ENCODE data around the gene CCNY. TPM values are rescaled to one million over a fixed set of nuclear protein-coding genes. Genes with fewer than 3 reads are reported as not detected.

The CCNY gene
- polyA plus RNA-seq, 1 donor: 55.2 TPM

DNA sequence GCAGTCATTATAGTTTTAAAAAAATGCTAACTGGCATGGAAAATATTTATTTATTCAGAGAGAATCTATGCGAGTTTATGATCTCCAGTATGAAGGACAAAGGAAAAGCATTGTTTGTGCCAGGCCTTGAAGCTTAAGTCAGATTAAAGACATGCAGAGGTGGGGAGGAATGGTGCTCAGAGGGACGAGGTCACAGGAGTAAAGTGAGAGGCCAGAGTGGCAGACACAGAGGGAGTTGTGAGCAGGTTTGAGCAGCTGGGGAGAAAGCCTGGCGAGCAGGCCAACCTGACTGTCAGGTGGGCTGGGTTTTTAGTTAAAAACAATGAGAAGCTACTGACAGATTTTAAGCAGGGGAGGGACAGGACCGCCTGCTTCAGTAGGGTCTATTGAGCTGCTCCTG is 6.8 kb upstream of the CCNY start:
- H3K36me3 ChIP-seq (ENCODE audit: control insufficient read depth, insufficient read depth, low read length): peaks cover 6% of the 10 kb centered on the region
- no peak overlapping the region for H3K27ac ChIP-seq (ENCODE audit: low read length)
- H3K9me3 ChIP-seq (ENCODE audit: control insufficient read depth, low read depth, low read length): peaks cover 3% of the 10 kb centered on the region
- no peaks in the 10 kb centered on the region for H3K27me3 ChIP-seq (ENCODE audit: control insufficient read depth, insufficient read depth, low read length)
- DNase-seq: no peak
- no CpG with 5 or more reads among the region's 4 CpGs for whole genome bisulfite sequencing (ENCODE audit: insufficient coverage, low lambda C conversion rate)
- peaks cover 6% of the 10 kb centered on the region for H3K4me1 ChIP-seq (ENCODE audit: control insufficient read depth, insufficient read depth, low read length)
- no peak overlapping the region for H3K4me3 ChIP-seq (ENCODE audit: low read length)

DNA sequence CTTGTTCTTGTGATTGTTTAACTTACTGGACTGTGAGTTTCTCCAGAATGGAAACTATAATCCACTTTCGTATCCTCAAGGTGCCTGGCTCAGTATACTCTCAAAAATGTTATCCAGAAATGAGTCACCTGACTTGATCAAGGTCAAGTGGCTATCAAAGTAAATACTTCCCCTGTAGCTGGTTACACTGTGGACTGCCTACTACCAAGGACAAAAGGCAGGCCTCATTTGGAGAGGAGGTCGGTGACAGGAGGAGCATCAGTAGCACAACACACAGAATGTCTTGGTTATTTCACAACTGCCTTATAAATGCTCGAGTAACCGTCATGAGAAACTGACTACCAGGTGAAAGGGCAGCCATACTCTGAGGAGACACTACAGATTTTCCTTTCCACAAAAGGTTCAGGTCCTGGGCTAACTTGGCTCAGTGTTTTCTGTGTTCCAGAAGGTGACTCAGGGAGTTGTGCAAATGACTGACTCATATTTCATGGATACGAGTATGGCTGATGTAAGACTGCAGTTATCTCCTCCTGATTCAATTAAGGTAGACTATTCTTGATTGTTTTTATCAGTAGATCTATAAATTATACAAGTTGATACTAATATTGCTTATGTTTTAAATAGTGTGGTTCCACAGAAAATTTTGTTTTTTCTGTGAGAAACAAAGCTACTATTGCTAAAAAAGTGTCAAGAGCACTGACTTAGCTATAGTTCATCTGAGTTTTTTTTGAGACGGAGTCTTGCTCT is 4.2 kb upstream of the CCNY start:
- peak; percentile 50 to 61 for DNase-seq
- Histone ChIP-seq H3K4me1 (ENCODE audit: control insufficient read depth, insufficient read depth, low read length) (peaks cover 8% of the 10 kb centered on the region), H3K36me3 (ENCODE audit: control insufficient read depth, insufficient read depth, low read length) (peaks cover 6% of the 10 kb centered on the region), H3K4me3 (ENCODE audit: low read length) (no peak overlapping the region), H3K9me3 (ENCODE audit: control insufficient read depth, low read depth, low read length) (peaks cover 3% of the 10 kb centered on the region), H3K27me3 (ENCODE audit: control insufficient read depth, insufficient read depth, low read length) (no peaks in the 10 kb centered on the region), H3K27ac (ENCODE audit: low read length) (peak overlapping the region; percentile 50)
- no CpG with 5 or more reads among the region's 6 CpGs for WGBS (ENCODE audit: insufficient coverage, low lambda C conversion rate)

DNA sequence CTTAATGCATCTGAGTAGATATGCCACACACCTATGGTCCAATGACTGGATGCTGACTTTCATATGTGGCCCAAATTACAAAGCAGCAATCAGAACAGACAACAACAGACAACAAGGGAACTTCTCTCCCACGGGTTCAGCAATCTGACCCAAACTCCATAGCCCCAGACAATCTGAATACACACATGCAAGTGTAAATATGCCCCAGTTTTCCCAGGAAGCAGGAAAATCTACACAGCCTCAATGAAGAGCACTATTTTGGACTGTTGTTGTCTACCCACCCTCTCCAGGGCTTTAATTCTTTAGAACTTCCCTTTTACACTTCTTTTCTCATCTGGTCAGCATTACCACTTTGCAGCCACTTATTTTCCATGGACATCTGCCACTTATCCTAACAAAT is 2.0 kb upstream of the CCNY start:
- no peaks in the 10 kb centered on the region for H3K27me3 ChIP-seq (ENCODE audit: control insufficient read depth, insufficient read depth, low read length)
- H3K4me1 ChIP-seq (ENCODE audit: control insufficient read depth, insufficient read depth, low read length): peaks cover 16% of the 10 kb centered on the region
- H3K9me3 ChIP-seq (ENCODE audit: control insufficient read depth, low read depth, low read length): peaks cover 7% of the 10 kb centered on the region
- no peak overlapping the region for H3K27ac ChIP-seq (ENCODE audit: low read length)
- no peak for DNase-seq
- no peak overlapping the region for H3K4me3 ChIP-seq (ENCODE audit: low read length)
- no CpG with 5 or more reads among the region's 1 CpG for WGBS (ENCODE audit: insufficient coverage, low lambda C conversion rate)
- peaks cover 6% of the 10 kb centered on the region for H3K36me3 ChIP-seq (ENCODE audit: control insufficient read depth, insufficient read depth, low read length)

GRCh38 chr10:35335133-35336083 is 901 bp upstream of the CCNY start:
- peak in 1 of 2 donors; percentile 41 for DNase-seq
- Histone ChIP-seq H3K4me1 (ENCODE audit: control insufficient read depth, insufficient read depth, low read length) (peaks cover 16% of the 10 kb centered on the region), H3K4me3 (ENCODE audit: low read length) (peak overlapping the region; percentile 92)

GRCh38 chr10:35336921-35337823 is 863 bp downstream of the CCNY start:
- H3K4me3 ChIP-seq (ENCODE audit: low read length): peak overlapping the region; percentile 80
- H3K4me1 ChIP-seq (ENCODE audit: control insufficient read depth, insufficient read depth, low read length): peaks cover 16% of the 10 kb centered on the region
- H3K36me3 ChIP-seq (ENCODE audit: control insufficient read depth, insufficient read depth, low read length): peaks cover 6% of the 10 kb centered on the region
- DNase-seq: peak in 1 of 2 donors; percentile 59
- no CpG with 5 or more reads among the region's 88 CpGs for WGBS (ENCODE audit: insufficient coverage, low lambda C conversion rate)
- no peak overlapping the region for H3K27ac ChIP-seq (ENCODE audit: low read length)
- H3K9me3 ChIP-seq (ENCODE audit: control insufficient read depth, low read depth, low read length): peaks cover 7% of the 10 kb centered on the region
- H3K27me3 ChIP-seq (ENCODE audit: control insufficient read depth, insufficient read depth, low read length): no peaks in the 10 kb centered on the region

More at GRCh38 chr10:35335133-35336083, 901 bp upstream of the CCNY start:
- Histone ChIP-seq H3K27me3 (ENCODE audit: control insufficient read depth, insufficient read depth, low read length) (no peaks in the 10 kb centered on the region), H3K27ac (ENCODE audit: low read length) (peak overlapping the region; percentile 67), H3K36me3 (ENCODE audit: control insufficient read depth, insufficient read depth, low read length) (peaks cover 6% of the 10 kb centered on the region), H3K9me3 (ENCODE audit: control insufficient read depth, low read depth, low read length) (peaks cover 7% of the 10 kb centered on the region)
- WGBS (ENCODE audit: insufficient coverage, low lambda C conversion rate): 7% methylated on average over 3 of the region's 34 CpGs

DNA sequence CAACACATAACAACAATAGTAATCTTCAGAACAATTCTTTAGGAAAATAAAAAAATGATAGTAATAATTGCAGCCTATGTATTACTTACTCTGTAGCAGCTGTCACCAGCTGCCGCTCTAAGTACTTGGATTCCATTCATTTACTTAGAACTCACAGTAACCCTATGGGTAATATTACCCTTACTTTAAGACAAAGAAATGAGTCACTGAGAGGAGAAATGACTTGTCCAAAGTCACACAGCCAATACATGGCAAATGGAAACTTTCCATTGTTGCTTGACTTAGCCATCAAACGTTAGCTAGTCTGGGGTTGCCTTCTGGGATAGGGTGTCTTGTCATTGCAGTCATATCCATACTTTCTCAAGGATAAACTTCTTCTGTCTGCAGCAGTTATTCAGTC is 3.6 kb downstream of the CCNY start:
- Histone ChIP-seq H3K27ac (ENCODE audit: low read length) (no peak overlapping the region), H3K4me1 (ENCODE audit: control insufficient read depth, insufficient read depth, low read length) (peaks cover 17% of the 10 kb centered on the region), H3K4me3 (ENCODE audit: low read length) (no peak overlapping the region), H3K9me3 (ENCODE audit: control insufficient read depth, low read depth, low read length) (peaks cover 4% of the 10 kb centered on the region), H3K27me3 (ENCODE audit: control insufficient read depth, insufficient read depth, low read length) (no peaks in the 10 kb centered on the region), H3K36me3 (ENCODE audit: control insufficient read depth, insufficient read depth, low read length) (no peaks in the 10 kb centered on the region)
- DNase-seq: no peak
- no CpG with 5 or more reads among the region's 2 CpGs for WGBS (ENCODE audit: insufficient coverage, low lambda C conversion rate)

GRCh38 chr10:35340975-35341374 is 4.7 kb downstream of the CCNY start:
- Histone ChIP-seq H3K36me3 (ENCODE audit: control insufficient read depth, insufficient read depth, low read length) (no peaks in the 10 kb centered on the region), H3K4me3 (ENCODE audit: low read length) (no peak overlapping the region), H3K27me3 (ENCODE audit: control insufficient read depth, insufficient read depth, low read length) (no peaks in the 10 kb centered on the region), H3K4me1 (ENCODE audit: control insufficient read depth, insufficient read depth, low read length) (peaks cover 15% of the 10 kb centered on the region), H3K9me3 (ENCODE audit: control insufficient read depth, low read depth, low read length) (peaks cover 4% of the 10 kb centered on the region), H3K27ac (ENCODE audit: low read length) (peak overlapping the region; percentile 55)
- WGBS (ENCODE audit: insufficient coverage, low lambda C conversion rate): 30% methylated on average over 2 of the region's 6 CpGs
- DNase-seq: no peak

DNA sequence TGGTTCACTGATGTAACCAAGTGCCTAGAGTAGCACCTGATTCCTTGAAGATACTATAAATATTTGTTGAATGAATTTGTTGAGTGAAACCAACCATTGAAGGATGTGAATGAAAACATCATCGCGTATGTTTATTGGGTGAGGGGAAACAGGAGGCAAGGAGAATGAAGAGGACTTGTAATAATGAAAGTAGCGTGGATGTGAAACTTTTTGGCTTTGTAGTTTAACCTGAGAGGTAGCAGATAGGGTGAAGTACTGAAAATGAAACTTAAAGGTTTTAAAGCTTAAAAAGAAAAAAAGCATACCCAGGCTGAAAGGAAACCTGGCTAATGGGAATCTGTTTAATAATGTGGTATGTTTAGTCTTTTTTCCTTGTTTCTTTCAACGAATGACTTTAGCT is 5.2 kb downstream of the CCNY start:
- Histone ChIP-seq H3K27me3 (ENCODE audit: control insufficient read depth, insufficient read depth, low read length) (no peaks in the 10 kb centered on the region), H3K27ac (ENCODE audit: low read length) (peak overlapping the region; percentile 50), H3K4me1 (ENCODE audit: control insufficient read depth, insufficient read depth, low read length) (peaks cover 15% of the 10 kb centered on the region), H3K36me3 (ENCODE audit: control insufficient read depth, insufficient read depth, low read length) (no peaks in the 10 kb centered on the region), H3K9me3 (ENCODE audit: control insufficient read depth, low read depth, low read length) (peaks cover 4% of the 10 kb centered on the region), H3K4me3 (ENCODE audit: low read length) (no peak overlapping the region)
- DNase-seq: no peak
- 69% methylated on average over 2 of the region's 4 CpGs for WGBS (ENCODE audit: insufficient coverage, low lambda C conversion rate)

DNA sequence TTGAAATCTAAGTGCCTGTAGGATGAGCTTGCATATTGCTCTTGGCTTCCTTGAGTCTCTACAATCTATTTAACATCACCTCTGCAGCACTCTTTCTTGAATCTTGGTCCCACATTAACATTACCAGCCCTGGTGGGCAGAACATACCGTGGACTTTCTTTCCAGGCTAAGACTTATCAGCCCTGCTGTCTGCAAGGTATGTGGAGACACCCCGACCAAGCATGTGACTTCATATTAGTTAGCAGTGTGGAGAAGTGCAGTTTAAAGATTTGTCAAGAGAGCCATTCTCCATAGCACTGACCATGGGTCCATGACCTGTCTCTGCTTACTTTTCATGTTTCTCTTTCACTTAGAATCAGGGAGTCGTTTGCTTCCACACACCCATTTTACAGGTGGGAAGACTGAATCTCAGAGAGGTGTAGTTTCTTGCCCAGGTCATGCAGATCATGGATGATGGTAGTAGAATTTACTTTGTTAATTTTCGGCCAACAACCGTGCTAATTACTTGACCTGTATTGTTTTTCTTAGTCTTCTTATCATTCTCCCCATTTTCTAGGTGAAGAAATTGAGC is 6.0 kb downstream of the CCNY start:
- Histone ChIP-seq H3K9me3 (ENCODE audit: control insufficient read depth, low read depth, low read length) (peaks cover 1% of the 10 kb centered on the region), H3K27me3 (ENCODE audit: control insufficient read depth, insufficient read depth, low read length) (no peaks in the 10 kb centered on the region), H3K4me3 (ENCODE audit: low read length) (no peak overlapping the region), H3K36me3 (ENCODE audit: control insufficient read depth, insufficient read depth, low read length) (no peaks in the 10 kb centered on the region), H3K4me1 (ENCODE audit: control insufficient read depth, insufficient read depth, low read length) (peaks cover 15% of the 10 kb centered on the region), H3K27ac (ENCODE audit: low read length) (peak overlapping the region; percentile 50)
- peak; percentile 51 to 64 for DNase-seq
- WGBS (ENCODE audit: insufficient coverage, low lambda C conversion rate): no CpG with 5 or more reads among the region's 5 CpGs
